ENCODE results near the gene TBX2.
"Not testable (repeated sequence)": the region's sequence is repeated elsewhere in the genome, so short reads cannot be mapped to it uniquely, and the experiment has no call there.

Gene TBX2

DNA sequence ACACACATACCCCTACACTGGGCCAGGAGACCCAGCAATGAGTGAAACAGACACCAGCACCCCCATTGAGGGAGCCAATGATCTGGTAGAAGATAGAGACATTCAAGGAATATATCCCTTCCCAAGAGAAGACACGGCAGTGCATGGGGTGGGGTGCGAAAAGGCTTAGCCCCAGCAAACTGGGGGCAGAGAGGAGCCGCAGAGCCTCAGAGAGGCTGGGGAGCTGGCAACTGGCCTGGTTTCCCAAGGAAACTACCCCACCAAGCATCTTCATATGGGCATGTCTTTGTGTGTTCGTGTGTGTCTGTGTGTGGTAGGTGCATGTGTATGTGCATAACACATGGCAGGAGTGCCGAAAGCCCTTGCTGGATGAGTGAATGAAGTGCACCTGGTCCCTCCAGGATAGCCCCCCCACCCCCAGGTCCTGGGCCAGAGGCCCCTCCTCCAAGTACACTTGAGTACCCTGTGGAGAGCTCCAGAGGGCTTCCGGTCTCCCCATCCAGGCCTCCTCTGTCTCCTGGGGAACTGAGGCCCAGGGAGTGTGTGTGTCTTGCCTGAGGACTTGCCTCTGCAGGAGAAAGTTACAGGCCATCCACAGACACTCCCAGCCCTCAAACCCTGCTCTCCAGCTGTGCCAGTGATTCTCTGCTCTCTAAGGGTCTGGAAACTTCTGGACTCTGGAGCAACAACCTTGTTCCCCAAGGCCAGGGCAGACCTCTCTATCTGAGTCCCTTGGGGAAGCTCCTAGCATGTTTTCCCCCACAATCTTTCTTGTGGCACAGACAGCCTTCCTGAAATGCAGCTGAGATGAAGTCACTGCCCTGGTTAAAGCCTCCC, 15.9 kb downstream of the TBX2 start:
- no peak for DNase-seq

- DNase-seq = no peak
These were observed 16.5 kb downstream of the TBX2 start for GRCh38 chr17:61416211-61416539.

GRCh38 chr17:61416540-61417363, 17.1 kb downstream of the TBX2 start:
- DNase-seq = peak; percentile 48

DNA sequence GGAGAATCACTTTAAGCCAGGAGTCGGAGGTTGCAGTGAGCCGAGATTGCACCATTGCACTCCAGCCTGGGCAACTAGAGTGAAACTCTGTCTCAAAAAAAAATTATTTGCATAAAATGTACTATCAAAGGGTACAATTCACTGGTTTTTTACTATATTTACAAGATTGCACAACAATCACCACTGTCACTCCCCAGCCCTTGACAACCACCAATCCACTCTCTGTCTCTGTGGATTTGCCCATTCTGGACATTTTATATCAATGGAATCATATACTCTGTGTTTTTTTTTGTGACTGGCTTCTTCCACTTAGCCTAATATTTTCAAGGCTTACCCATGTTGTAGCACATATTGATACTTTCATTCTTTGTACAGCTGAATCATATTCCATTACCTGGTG, 18.8 kb downstream of the TBX2 start:
- DNase-seq = no peak

DNA sequence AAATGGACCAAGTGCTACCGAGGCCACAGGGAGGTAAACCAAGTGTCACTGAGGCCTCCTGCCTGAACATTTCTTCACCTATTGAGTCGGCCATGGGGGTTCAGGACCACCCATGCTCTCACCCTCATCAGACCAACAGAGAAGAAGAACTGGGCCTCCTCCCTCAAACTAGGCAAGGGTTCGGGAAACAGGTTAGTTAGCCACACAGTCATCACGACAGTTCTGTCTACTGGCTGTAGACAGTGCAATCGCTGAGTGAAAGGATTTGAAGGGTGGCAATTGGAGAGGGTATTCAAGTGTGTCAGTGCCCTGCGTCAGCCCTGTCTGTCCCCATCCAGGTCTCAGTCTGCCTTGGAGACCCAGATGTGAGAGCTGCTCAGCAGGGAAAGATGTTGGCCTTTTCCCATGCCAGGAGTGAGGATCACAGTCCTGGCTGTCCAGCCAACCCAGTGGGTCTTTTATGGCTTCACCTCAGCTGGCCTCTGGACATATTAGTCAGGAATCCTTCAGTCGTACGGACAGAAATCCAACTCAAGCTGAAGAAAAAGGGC, 19.9 kb downstream of the TBX2 start:
- no peak for DNase-seq

GRCh38 chr17:61420052-61420451, 20.4 kb downstream of the TBX2 start:
- no peak for DNase-seq

GRCh38 chr17:61420745-61421398, 21.2 kb downstream of the TBX2 start:
- no peak for DNase-seq

GRCh38 chr17:61421460-61421859, 21.8 kb downstream of the TBX2 start:
- no peak for DNase-seq

DNA sequence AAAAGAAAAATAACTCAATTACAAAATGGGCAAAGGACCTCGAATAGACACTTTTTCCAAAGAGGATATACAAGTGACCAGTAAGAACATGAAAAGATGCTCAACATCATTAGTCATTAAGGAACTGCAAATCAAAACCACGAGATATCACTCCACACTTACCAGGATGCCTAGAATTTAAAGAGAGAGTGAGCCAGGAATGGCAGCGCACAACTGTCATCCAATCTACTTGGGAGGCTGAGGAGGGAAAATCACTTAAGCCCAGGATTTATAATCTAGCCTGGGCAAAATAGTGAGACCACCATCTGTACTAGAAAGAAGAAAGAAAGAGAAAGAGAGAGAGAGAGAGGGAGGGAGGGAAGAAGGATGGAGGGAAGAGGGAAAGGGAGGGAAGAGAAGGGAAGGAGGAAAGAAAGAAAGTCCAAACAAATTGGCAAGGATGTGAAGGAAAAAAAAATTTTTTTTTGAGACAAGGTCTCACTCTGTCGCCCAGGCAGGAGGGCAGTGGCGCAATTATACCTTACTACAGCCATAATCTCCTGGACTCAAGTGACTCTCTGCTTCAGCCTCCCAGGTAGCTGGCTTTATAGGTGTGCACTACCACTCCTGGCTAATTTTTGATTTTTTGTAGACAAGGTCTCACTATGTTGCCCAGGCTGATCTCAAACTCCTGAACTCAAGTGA, 22.6 kb downstream of the TBX2 start:
- DNase-seq = no peak

DNA sequence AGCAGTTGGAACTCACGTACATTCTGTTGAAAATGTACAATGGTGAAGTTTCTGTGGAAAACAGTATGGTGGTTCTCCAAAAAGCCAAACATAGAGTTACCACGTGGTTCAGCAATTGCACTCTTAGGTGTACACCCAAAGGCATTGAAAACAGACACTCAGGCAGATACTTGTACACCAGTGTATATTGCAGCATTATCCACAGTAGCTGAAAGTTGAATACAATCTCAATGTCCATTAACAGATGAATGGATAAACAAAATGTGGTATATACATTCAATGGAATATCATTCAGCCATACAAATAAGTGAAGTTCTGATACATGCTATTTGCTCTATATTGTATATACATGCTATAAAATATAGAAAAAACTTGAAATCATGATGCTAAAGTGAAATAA, 23.2 kb downstream of the TBX2 start:
- no peak for DNase-seq

DNA sequence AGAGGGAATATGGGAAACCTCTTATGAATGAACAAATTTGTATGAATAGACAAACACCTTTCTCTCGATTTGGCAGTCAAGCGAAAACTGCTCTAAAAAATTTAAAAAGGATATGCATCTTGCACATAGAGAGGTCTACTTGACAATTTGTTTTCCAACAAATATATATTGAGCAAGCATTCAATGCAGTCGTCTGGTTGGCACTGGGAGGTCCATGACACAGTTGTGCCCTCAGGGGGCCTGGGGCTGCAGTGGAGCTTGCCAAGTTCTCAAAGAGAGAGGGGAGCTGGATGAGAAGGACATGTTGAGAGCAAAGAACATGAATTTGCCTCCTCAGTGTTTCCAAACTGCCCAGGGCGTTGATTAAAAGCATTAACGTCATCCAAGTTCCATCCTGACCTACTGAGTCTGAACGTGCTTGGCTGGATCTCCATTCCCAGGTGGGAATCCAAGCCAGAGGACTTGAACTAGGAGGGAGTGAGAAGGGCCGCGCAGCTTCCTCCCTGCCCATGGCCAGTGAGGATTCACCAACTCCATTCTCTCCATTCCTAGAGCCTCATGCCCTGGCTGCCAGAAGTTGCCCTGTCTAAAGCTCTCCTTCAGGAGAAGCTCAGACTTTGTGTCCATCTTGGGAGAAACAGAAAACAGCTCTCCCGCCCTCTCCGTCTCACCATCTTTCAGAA, 24.5 kb downstream of the TBX2 start:
- no peak for DNase-seq

DNA sequence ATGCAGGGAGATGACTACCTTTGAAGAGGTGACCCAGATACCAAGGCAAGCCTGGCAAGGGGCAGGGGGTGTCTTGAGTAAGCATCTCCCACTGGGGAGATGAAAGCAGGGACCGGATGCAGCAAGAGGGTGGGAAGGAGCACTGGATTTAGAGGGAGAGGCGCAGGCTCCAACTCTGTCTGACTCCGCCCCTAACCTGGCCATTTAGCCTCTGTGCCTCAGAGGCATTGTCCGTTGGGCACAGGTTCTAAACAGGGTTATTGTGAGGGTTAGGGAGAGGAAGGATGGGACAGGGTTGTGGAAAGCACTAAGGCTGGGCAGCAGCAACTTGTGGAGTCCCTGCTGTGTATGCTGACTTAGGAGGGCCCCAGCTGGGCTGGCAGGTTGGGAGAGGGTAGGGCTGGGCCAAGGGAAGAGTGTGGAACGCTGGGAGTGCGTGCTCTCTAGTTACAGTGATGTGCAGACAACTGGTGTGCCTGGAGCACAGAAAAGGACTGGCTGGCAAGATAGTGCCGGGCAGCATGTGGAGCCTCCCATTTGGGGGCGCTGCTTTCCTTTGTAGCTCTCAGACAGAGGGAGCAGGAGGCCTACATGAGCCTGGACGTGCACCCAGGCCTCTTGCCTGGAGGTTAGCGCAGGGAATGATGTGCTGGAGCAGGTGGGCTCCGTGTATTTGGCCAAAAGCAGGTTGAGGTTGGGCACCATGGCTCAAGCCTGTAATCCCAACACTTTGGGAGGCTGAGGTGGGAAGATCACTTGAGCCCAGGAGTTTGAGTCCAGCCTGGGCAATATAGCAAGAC, 26.2 kb downstream of the TBX2 start:
- no peak for DNase-seq

DNA sequence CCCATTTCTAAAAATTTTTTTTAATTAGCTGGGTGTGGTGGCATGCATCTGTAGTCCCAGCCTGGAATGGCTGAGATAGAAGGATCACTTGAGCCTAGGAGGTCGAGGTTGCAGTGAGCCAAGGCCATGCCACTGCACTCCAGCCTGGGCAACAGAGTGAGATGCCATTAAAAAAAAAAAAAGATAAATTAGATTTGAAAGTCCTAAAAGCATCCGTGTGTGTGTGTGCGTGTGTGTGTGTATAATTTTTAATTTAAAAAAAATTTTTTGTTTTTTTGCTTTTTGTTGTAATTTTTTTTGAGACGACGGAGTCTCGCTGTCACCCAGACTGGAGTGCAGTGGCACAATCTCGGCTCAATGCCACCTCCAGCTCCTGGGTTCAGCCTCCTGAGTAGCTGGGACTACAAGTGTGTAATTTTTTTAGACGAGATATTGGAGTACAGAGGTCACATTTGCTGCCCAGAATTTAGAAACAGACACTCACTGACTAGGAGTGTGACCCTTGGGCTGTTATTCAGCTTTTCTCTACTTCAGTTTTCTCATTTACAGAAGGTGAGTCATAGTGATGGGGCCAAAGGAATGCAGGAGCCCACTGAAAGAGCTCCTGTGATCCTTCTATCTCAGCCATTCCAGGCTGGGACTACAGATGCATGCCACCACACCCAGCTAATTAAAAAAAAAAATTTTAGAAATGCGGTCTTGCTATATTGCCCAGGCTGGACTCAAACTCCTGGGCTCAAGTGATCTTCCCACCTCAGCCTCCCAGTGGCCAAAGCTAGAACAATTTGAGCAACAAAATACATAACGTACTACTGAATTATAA, 27.1 kb downstream of the TBX2 start:
- no peak for DNase-seq

DNA sequence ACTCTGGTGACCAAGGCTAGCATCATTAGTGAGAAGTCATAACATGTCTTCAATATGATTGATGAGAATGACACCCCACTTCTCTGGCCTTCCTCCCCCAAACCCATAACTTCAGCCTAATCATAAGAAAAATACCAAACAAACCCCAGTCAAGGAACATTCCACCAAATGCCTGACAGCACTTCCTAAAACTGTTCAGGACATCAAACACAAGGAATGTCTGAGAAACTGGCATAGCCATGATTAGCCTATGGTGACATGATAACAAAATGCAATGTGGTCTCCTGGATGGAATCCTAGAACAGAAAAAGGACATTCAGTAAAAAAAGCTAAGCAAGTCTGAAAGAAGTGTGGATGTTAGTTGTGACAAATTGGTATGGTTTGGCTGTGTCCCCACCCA, 27.9 kb downstream of the TBX2 start:
- no peak for DNase-seq

DNA sequence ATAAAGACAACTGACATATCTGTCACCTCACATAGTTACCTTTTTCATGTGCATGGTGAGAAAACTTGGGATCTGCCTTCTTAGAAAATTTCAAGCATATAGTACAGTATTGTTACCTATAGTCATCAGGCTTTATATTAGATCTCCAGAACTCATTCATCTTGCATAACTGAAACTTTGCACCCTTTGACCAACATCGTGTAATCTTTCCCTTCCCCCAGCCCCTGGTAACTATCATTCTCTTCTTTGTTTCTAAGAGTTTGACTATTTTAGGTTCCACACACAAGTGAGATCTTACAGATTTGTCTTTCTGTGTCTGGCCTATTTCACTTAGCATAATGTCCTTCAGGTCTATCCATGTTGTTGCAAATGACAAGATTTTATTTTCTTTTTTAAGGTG, 29.6 kb downstream of the TBX2 start:
- DNase-seq = no peak

GRCh38 chr17:61429831-61430230, 30.2 kb downstream of the TBX2 start:
- DNase-seq = not testable (repeated sequence)

DNA sequence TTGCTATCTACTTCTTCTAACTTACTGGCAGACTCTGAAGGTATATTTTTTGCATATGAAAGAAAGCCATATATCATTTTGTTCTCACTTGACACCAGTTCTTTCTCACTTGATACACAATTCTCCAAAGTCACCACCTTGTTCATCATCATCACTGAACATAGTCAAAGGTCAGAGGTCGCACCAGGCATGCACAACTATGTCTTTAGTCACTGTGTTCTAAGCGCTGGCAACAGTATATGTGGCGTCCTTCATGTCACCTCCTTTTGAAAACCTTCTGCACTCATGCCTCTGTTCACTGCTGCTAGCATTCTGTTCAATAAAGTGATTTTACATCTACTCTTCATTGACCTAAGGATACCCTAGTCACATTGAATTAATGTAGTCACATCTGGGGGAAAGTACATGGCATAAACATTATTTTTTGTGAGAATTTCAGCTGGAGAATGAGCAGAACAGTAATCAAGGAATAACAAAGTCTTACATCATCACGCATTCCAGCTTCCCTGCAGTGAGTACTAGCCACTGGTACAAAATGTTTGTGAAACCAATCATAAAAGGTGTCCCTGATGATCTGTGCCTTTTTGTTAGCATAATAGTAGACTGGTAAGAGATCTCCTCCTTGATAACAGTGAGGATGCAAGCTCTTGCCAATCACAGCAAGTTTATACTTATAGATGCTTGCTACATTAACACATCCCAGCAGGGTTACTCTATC, 32.1 kb downstream of the TBX2 start:
- DNase-seq = no peak

GRCh38 chr17:61436273-61436672, 36.6 kb downstream of the TBX2 start:
- DNase-seq = no peak

DNA sequence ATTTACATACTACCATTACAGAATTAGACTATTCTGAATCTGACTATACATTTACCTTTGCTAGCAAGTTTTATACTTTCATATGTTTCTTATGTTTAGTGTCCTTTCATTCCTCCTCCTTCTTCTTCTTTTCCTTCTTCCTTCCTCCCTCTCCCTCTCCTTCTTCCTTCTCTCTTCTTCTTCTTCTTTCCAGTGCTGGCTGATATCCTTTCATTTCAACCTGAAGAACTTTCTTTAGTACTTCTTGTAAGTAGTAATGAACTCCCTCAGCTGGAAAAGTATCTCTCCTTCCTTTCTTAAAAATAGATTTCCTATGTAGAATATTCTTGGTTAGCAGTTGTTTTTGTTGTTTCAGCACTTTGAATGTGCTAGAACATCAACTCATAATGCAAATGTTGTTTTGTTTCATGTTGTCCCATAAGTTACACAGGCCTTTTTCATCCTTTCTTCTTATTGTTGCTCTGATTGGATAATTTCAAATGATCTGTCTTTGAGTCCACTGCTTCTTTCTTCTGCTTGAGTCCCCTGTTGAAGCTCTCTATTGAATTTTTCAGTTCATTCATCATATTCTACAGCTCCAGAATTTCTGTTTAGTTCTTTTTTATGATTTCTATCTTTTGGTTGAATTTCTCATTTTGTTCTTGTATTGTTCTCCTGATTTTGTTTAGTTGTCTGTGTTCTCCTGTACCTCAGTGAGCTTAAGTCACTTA, 37.5 kb downstream of the TBX2 start:
- no peak for DNase-seq

All from NCI-H1092 (cell line).